ENCODE data around the gene IQCE. TPM values are rescaled to one million over a fixed set of nuclear protein-coding genes. Genes with fewer than 3 reads are reported as not detected.

The IQCE gene
- total and polyA plus RNA-seq, 10 of the 15 experiments (the other 5 are each of a cell fraction or from before 2014, with no cell fraction given): 0.37 to 8.1 (median 3.7) TPM

DNA sequence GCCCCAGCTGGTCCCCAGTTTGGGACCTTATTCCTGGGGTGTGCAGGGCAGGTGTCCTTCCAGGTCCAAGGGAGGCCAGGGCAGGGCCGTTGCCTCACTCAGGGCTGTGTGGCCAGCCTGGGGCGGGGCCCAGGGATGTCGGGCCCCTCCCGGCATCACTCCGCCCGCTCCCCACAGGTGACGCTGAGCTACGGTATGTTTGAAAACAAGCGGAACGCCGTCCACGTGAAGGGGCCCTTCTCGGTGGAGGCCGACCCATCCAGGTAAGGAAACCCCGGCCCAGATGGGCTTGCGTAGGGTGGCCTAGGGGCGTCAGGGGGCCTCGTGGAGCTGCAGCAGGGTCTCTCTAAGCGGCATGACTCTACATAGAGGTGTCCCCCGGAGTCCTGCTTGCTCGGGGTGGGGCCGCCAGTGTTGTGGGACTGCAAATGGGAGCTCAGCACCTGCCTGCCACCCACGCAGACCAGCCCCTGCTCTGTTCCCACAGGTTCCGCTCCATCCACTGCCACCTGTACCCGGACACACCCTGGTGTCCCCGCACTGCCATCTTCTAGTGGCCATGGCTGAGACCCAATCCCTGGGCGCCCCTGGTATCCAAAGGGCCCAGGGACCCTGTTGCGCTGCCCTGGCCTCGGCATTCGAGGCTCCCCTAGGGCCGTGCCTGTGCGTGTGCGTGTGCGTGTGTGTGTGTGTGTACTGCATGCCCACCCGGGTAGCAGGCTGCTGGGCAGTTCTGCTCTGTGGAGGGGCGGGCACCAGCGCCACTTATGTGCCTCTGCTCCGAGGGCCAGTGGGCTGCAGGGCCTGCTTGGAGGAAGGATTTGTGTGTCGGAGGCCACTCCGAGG is 31.9 kb upstream of the IQCE start:
- Histone ChIP-seq H3K79me2 (ENCODE audit: control insufficient read depth, insufficient read depth, low read length) (no peaks in the 10 kb centered on the region), H3K4me3 (no peak overlapping the region), H3K36me3 (ENCODE audit: control insufficient read depth in 2 of 2, insufficient read depth in 2 of 2, low read length in 1 of 2) (no peaks in the 10 kb centered on the region), H4K20me1 (ENCODE audit: control insufficient read depth, insufficient read depth) (no peaks in the 10 kb centered on the region), H3K27ac (ENCODE audit: control insufficient read depth, insufficient read depth) (no peak overlapping the region), H3K4me1 (ENCODE audit: control insufficient read depth, insufficient read depth, low read length) (peaks cover 42% of the 10 kb centered on the region), H3K4me2 (ENCODE audit: control insufficient read depth, insufficient read depth) (no peak overlapping the region), H3K27me3 (replicated peaks in 1 of 2; ENCODE audit: control insufficient read depth in 2 of 2, insufficient read depth in 2 of 2, low read length in 1 of 2) (peaks cover 0 to 6% of the 10 kb centered on the region in 2 experiments; a peak in 2 of 4 replicates), H2AFZ (ENCODE audit: control insufficient read depth, low read depth, low read length) (no peak overlapping the region), H3K9ac (ENCODE audit: control insufficient read depth, insufficient read depth, low read length) (no peak overlapping the region), H3K9me3 (replicated peaks; ENCODE audit: control insufficient read depth, insufficient read depth, low read length) (no peaks in the 10 kb centered on the region)
- DNase-seq (ENCODE audit: low read depth, low spot score) (no peak), FAIRE-seq (no peak), ATAC-seq (no peak)
- CTCF ChIA-PET: no interaction called here
- WGBS (ENCODE audit: insufficient coverage, insufficient replicate concordance, low lambda C conversion rate, missing lambda C conversion rate): 72% methylated on average over 40 of the region's 40 CpGs
- intact Hi-C loops (cut with micrococcal nuclease; ENCODE audit: unreplicated experiment) (no loop called here), in situ Hi-C loops (cut with MboI) (no loop called here)
- TF ChIP-seq SUZ12 (IDR thresholded peaks at IDR 0.05; ENCODE audit: unreplicated experiment) (no peak), MTA2 (IDR thresholded peaks at IDR 0.05; ENCODE audit: low read depth) (no peak), MEF2A (IDR thresholded peaks at IDR 0.05; ENCODE audit: insufficient read depth, low read depth, low read length) (no peak), ZNF24 (IDR thresholded peaks at IDR 0.05) (no peak), CBX3 (IDR thresholded peaks at IDR 0.05; ENCODE audit: borderline replicate concordance, low read depth) (no peak), SPI1 (IDR thresholded peaks at IDR 0.05; ENCODE audit: borderline replicate concordance, insufficient read depth, low read depth, low read length) (no peak)
- BruUV-seq (replicated peaks): no TSS peak
- SMC1A ChIA-PET (ENCODE audit: uncharacterized antibody, unreplicated experiment): interaction anchor here (1.5 kb wide), 1 partner anchor 183 kb away, joined by 4 read pairs; no protein-coding TSS in a partner anchor
- POLR2A ChIA-PET: no interaction called here
- RAD21 ChIA-PET (ENCODE audit: unreplicated experiment): interaction anchor here (0.8 kb wide), 1 partner anchor 172 kb away, joined by 3 read pairs; no protein-coding TSS in a partner anchor
